Astrocyte (in vitro differentiated cells and primary cell): Measurements from ENCODE around the gene TRPM8. TPM values are rescaled to one million over a fixed set of nuclear protein-coding genes. Genes with fewer than 3 reads are reported as not detected.
A peak's percentile ranks its signal among the peaks of the same experiment; 100 is the strongest.
"Not testable (repeated sequence)": the region's sequence is repeated elsewhere in the genome, so short reads cannot be mapped to it uniquely, and the experiment has no call there.

Experiments
- DNase-seq: peaks from one replicate; pipeline ENCODE4 v3.0.0-alpha.2; 2010; ENCODE audit warnings: low read depth
- FAIRE-seq: peaks from 2 replicates; lab custom pipeline; 2011; peaks lifted over from hg19 to GRCh38; lab: Jason Lieb, UNC
- H2AFZ ChIP-seq: 2 replicates; pipeline ENCODE4 v1.6.0; 2012; ENCODE audit warnings: low read depth, low read length, inconsistent platforms
- H3K27ac ChIP-seq: 2 replicates; pipeline ENCODE4 v1.5.1; 2011; ENCODE audit warnings: low read depth, low read length, inconsistent platforms
- H3K27me3 ChIP-seq: 2 replicates; pipeline ENCODE4 v1.6.0; 2011; ENCODE audit warnings: low read length, inconsistent platforms; ENCODE audit not compliant: insufficient read depth
- H3K36me3 ChIP-seq: 2 replicates; pipeline ENCODE4 v1.5.1; 2011; ENCODE audit warnings: low read length, inconsistent platforms; ENCODE audit not compliant: insufficient read depth
- H3K4me1 ChIP-seq: 2 replicates; pipeline ENCODE4 v1.5.1; 2011; ENCODE audit warnings: low read length, inconsistent platforms; ENCODE audit not compliant: insufficient read depth
- H3K4me2 ChIP-seq: 2 replicates; pipeline ENCODE4 v1.6.0; 2012; ENCODE audit warnings: low read length, inconsistent platforms
- H3K4me3 ChIP-seq: 2 replicates; pipeline ENCODE4 v1.5.1; 2011; ENCODE audit warnings: low read depth, mild to moderate bottlenecking, low read length, inconsistent platforms; ENCODE audit not compliant: insufficient read depth
- H3K79me2 ChIP-seq: 2 replicates; pipeline ENCODE4 v1.6.0; 2012; ENCODE audit warnings: mild to moderate bottlenecking, low read length, inconsistent platforms; ENCODE audit not compliant: insufficient read depth
- H3K9ac ChIP-seq: 2 replicates; pipeline ENCODE4 v1.6.0; 2012; ENCODE audit warnings: mild to moderate bottlenecking, low read length, inconsistent platforms
- H3K9me3 ChIP-seq: 2 replicates; pipeline ENCODE4 v1.5.1; 2012; ENCODE audit warnings: low read depth, mild to moderate bottlenecking, low read length, inconsistent platforms; ENCODE audit not compliant: insufficient read depth
- H4K20me1 ChIP-seq: 2 replicates; pipeline ENCODE4 v1.6.0; 2012; ENCODE audit warnings: low read length, inconsistent platforms; ENCODE audit not compliant: insufficient read depth
- H3K27ac Mint-ChIP-seq: one replicate; pipeline ENCODE4 v1.8.0; 2021; ENCODE audit warnings: mild to moderate bottlenecking, mixed read lengths; ENCODE audit not compliant: unreplicated experiment
- H3K27me3 Mint-ChIP-seq: one replicate; pipeline ENCODE4 v1.8.0; 2021; ENCODE audit warnings: low read depth, mixed read lengths; ENCODE audit not compliant: unreplicated experiment
- H3K36me3 Mint-ChIP-seq: one replicate; pipeline ENCODE4 v1.8.0; 2021; ENCODE audit warnings: low read depth, mixed read lengths; ENCODE audit not compliant: unreplicated experiment
- H3K4me1 Mint-ChIP-seq: one replicate; pipeline ENCODE4 v1.8.0; 2021; ENCODE audit warnings: low read depth, mixed read lengths; ENCODE audit not compliant: unreplicated experiment
- H3K4me3 Mint-ChIP-seq: one replicate; pipeline ENCODE4 v1.8.0; 2021; ENCODE audit warnings: mild to moderate bottlenecking, moderate library complexity, mixed read lengths; ENCODE audit not compliant: unreplicated experiment
- H3K9me3 Mint-ChIP-seq: one replicate; pipeline ENCODE4 v1.8.0; 2021; ENCODE audit warnings: mild to moderate bottlenecking, mixed read lengths; ENCODE audit not compliant: unreplicated experiment
- CTCF ChIP-seq: IDR thresholded peaks from 2 replicates; pipeline ENCODE4 v1.5.1; 2011; ENCODE audit warnings: low read depth, mild to moderate bottlenecking, inconsistent platforms, low read length, moderate library complexity; ENCODE audit not compliant: insufficient read depth
- EZH2 ChIP-seq: IDR thresholded peaks from 2 replicates; pipeline ENCODE4 v1.6.1; 2012; ENCODE audit warnings: mild to moderate bottlenecking, low read length, inconsistent platforms; ENCODE audit not compliant: insufficient read depth
- total RNA-seq: library from RNA; stranded (reverse); gene quantifications from 2 replicates; pipeline ENCODE4 v1.2.1, GENCODE V29; 2021

TRPM8 gene
- total RNA-seq, 1 donor from 2014 or later = 0.95 TPM

GRCh38 chr2:233966388-233966787, 49.2 kb downstream of the TRPM8 start:
- no peaks in the 10 kb centered on the region for H3K36me3 ChIP-seq
- H2AFZ ChIP-seq = no peak overlapping the region
- H3K79me2 ChIP-seq = no peaks in the 10 kb centered on the region
- no peak overlapping the region for H3K9ac ChIP-seq
- H4K20me1 ChIP-seq = no peaks in the 10 kb centered on the region
- H3K36me3 Mint-ChIP-seq = peaks cover 2% of the 10 kb centered on the region
- no peak overlapping the region for H3K27ac Mint-ChIP-seq
- peaks cover 2% of the 10 kb centered on the region for H3K9me3 Mint-ChIP-seq
- TF ChIP-seq CTCF (no peak), EZH2 (no peak)
- H3K27me3 Mint-ChIP-seq = no peaks in the 10 kb centered on the region
- H3K4me3 ChIP-seq = no peak overlapping the region
- DNase-seq (peak; percentile 16), FAIRE-seq (no peak)
- H3K27ac ChIP-seq = no peak overlapping the region
- H3K4me1 ChIP-seq = no peaks in the 10 kb centered on the region
- peaks cover 14% of the 10 kb centered on the region for H3K4me1 Mint-ChIP-seq
- no peaks in the 10 kb centered on the region for H3K27me3 ChIP-seq
- H3K4me2 ChIP-seq = no peak overlapping the region
- no peaks in the 10 kb centered on the region for H3K9me3 ChIP-seq
- no peak overlapping the region for H3K4me3 Mint-ChIP-seq

GRCh38 chr2:233967164-233967563, 50.0 kb downstream of the TRPM8 start:
- H3K36me3 ChIP-seq = no peaks in the 10 kb centered on the region
- Mint-ChIP-seq H3K4me3 (no peak overlapping the region), H3K4me1 (peaks cover 14% of the 10 kb centered on the region), H3K9me3 (peaks cover 5% of the 10 kb centered on the region), H3K36me3 (peaks cover 4% of the 10 kb centered on the region), H3K27ac (no peak overlapping the region), H3K27me3 (no peaks in the 10 kb centered on the region)
- H3K79me2 ChIP-seq = no peaks in the 10 kb centered on the region
- H3K4me2 ChIP-seq = no peak overlapping the region
- DNase-seq (no peak), FAIRE-seq (no peak)
- H2AFZ ChIP-seq = no peak overlapping the region
- TF ChIP-seq CTCF (no peak), EZH2 (no peak)
- no peaks in the 10 kb centered on the region for H4K20me1 ChIP-seq
- no peak overlapping the region for H3K4me3 ChIP-seq
- H3K27me3 ChIP-seq = no peaks in the 10 kb centered on the region
- no peaks in the 10 kb centered on the region for H3K9me3 ChIP-seq
- H3K4me1 ChIP-seq = no peaks in the 10 kb centered on the region
- H3K9ac ChIP-seq = no peak overlapping the region
- H3K27ac ChIP-seq = no peak overlapping the region

- H3K36me3 ChIP-seq = no peaks in the 10 kb centered on the region
- DNase-seq = no peak
- H4K20me1 ChIP-seq = no peaks in the 10 kb centered on the region
- H3K9ac ChIP-seq = no peak overlapping the region
- H3K27ac ChIP-seq = no peak overlapping the region
- no peak overlapping the region for H2AFZ ChIP-seq
- Mint-ChIP-seq H3K9me3 (peaks cover 5% of the 10 kb centered on the region), H3K27me3 (no peaks in the 10 kb centered on the region), H3K4me1 (peaks cover 19% of the 10 kb centered on the region), H3K4me3 (no peak overlapping the region), H3K36me3 (peaks cover 4% of the 10 kb centered on the region), H3K27ac (no peak overlapping the region)
- no peak overlapping the region for H3K4me3 ChIP-seq
- no peak for TF ChIP-seq CTCF
- TF ChIP-seq EZH2 = no peak
- H3K9me3 ChIP-seq = no peaks in the 10 kb centered on the region
- H3K79me2 ChIP-seq = no peaks in the 10 kb centered on the region
- no peak for FAIRE-seq
- H3K4me1 ChIP-seq = peaks cover under 1% of the 10 kb centered on the region
- H3K27me3 ChIP-seq = no peaks in the 10 kb centered on the region
- H3K4me2 ChIP-seq = no peak overlapping the region
Measured at GRCh38 chr2:233968556-233968955, 51.4 kb downstream of the TRPM8 start.

- H3K4me1 ChIP-seq = peaks cover 29% of the 10 kb centered on the region
- H3K9me3 ChIP-seq, H3K4me3 ChIP-seq, DNase-seq, H3K27me3 ChIP-seq, H3K79me2 ChIP-seq, H3K27me3 Mint-ChIP-seq, H3K9me3 Mint-ChIP-seq, H3K27ac Mint-ChIP-seq, H3K36me3 ChIP-seq, H3K36me3 Mint-ChIP-seq, H3K4me2 ChIP-seq, H4K20me1 ChIP-seq, H2AFZ ChIP-seq, H3K27ac ChIP-seq, FAIRE-seq, H3K4me3 Mint-ChIP-seq, H3K9ac ChIP-seq: not testable (repeated sequence)
- H3K4me1 Mint-ChIP-seq = peaks cover 36% of the 10 kb centered on the region
Measured at GRCh38 chr2:233972460-233972859, 55.3 kb downstream of the TRPM8 start.
